Fibroblast of villous mesenchyme (primary cell): Measurements from ENCODE around the gene PRXL2A. TPM values are rescaled to one million over a fixed set of nuclear protein-coding genes. Genes with fewer than 3 reads are reported as not detected.

Experiments
- DNase-seq: peaks from one replicate; pipeline ENCODE4 v3.0.0-alpha.2; 2010; ENCODE audit warnings: low read depth
- H3K4me3 ChIP-seq: 2 replicates; pipeline ENCODE4 v1.5.1; 2011; ENCODE audit warnings: low read depth, mild to moderate bottlenecking, low read length
- CTCF ChIP-seq: IDR thresholded peaks from 2 replicates; pipeline ENCODE4 v1.5.1; 2012; ENCODE audit warnings: low read depth, mild to moderate bottlenecking, low read length; ENCODE audit not compliant: insufficient read depth
- total RNA-seq: library from RNA; depleted of rRNA; stranded (reverse); fragments of >200 nt; gene quantifications from 2 replicates; pipeline ENCODE4 v1.2.3, GENCODE V29; 2012

PRXL2A gene
- total RNA-seq, 1 donor: 79.0 TPM

- no peak overlapping the region for H3K4me3 ChIP-seq
- DNase-seq: peak; percentile 59
- no peak for TF ChIP-seq CTCF
Measured at GRCh38 chr10:80461208-80462183, 53.1 kb downstream of the PRXL2A start.

GRCh38 chr10:80462299-80462980 lies 54.1 kb downstream of the PRXL2A start:
- peak; percentile 72 for DNase-seq
- peak overlapping the region; percentile 28 for H3K4me3 ChIP-seq
- no peak for TF ChIP-seq CTCF

GRCh38 chr10:80462981-80463741 lies 54.8 kb downstream of the PRXL2A start:
- peak overlapping the region; percentile 28 for H3K4me3 ChIP-seq
- DNase-seq: peak; percentile 64
- TF ChIP-seq CTCF: no peak

- no peak for TF ChIP-seq CTCF
- no peak for DNase-seq
- H3K4me3 ChIP-seq: no peak overlapping the region
Measured at GRCh38 chr10:80463868-80464267, 55.5 kb downstream of the PRXL2A start.

- TF ChIP-seq CTCF: no peak
- no peak overlapping the region for H3K4me3 ChIP-seq
- no peak for DNase-seq
Measured at GRCh38 chr10:80464557-80465450, 56.5 kb downstream of the PRXL2A start.

GRCh38 chr10:80465451-80465835 lies 57.1 kb downstream of the PRXL2A start:
- TF ChIP-seq CTCF: no peak
- H3K4me3 ChIP-seq: no peak overlapping the region
- DNase-seq: no peak
